Ectodermal cell (in vitro differentiated cells): Measurements from ENCODE around the gene CIROP.

Experiments used
- H3K27ac ChIP-seq: 2 replicates; pipeline ENCODE4 v1.7.0; 2013; ENCODE audit warnings: mild to moderate bottlenecking, low read depth, low read length; ENCODE audit not compliant: insufficient read depth, poor library complexity, severe bottlenecking
- H3K27me3 ChIP-seq: 2 replicates; pipeline ENCODE4 v1.7.0; 2013; ENCODE audit warnings: mild to moderate bottlenecking, low read length; ENCODE audit not compliant: insufficient read depth, control insufficient read depth, poor library complexity, severe bottlenecking
- H3K36me3 ChIP-seq: one replicate; pipeline ENCODE4 v1.7.0; 2013; ENCODE audit warnings: low read length; ENCODE audit not compliant: control insufficient read depth, insufficient read depth
- H3K4me1 ChIP-seq: one replicate; pipeline ENCODE4 v1.7.0; 2013; ENCODE audit warnings: low read length; ENCODE audit not compliant: control insufficient read depth, insufficient read depth
- H3K4me3 ChIP-seq: 2 replicates; pipeline ENCODE4 v1.7.0; 2013; ENCODE audit warnings: low read depth, low read length, control low read depth; ENCODE audit not compliant: insufficient read depth
- H3K9me3 ChIP-seq: 2 replicates; pipeline ENCODE4 v1.7.0; 2013; ENCODE audit warnings: mild to moderate bottlenecking, low read length, moderate library complexity; ENCODE audit not compliant: control insufficient read depth
- WGBS, 2 experiments: methylation state at CpG; one replicate each; pipeline ENCODE4 v1.1.7; 2013; ENCODE audit warnings: missing lambda C conversion rate in 2 of 2; 5-methylcytosine and 5-hydroxymethylcytosine counted together

CIROP gene

DNA sequence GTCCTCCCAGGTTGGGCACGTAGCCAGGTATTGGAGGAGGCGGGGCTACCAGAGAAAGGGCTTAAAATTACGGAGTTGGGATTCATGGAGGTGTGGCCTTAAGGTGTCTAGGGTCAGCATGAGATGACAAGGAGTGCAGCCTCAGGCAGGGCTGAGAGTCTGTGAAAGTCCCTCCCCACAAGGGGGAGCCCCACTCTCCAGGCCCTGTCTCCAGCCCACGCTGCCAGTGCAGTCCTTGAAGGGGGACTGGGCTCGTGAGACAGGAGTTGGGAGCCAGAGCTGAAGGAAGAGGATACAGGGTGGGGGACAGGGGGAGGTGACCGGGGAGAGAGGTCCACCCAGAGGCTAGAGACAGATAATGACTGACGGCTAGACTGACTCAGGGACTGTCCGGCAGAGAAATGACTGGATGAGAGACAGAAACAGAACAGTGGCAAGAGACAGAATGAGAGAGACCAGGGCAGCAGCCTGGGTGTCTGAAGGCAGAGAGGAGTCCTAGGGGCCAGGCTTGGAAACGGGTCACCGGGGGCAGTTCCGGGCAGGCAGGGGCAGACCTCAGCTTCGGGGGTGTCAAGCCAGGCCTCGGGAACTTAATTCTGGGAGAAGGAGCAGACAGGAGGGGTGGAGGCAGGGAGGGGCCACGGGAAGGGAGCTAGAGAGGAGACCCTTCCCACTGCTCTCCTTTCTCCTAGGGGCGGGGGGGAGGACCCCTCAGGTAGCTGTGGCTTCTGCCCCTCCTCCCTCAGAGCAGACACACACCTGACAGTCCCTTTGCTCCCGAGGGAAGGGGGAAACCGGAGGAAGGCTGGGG, 48.4 kb downstream of the CIROP start:
- Histone ChIP-seq H3K27me3 (no peaks in the 10 kb centered on the region), H3K4me1 (peaks cover 4% of the 10 kb centered on the region), H3K9me3 (no peaks in the 10 kb centered on the region), H3K36me3 (peaks cover 24% of the 10 kb centered on the region), H3K27ac (no peak overlapping the region), H3K4me3 (peak overlapping the region; percentile 68)
- WGBS, 2 experiments = 6 to 8% methylated on average over 17 of the region's 17 CpGs

DNA sequence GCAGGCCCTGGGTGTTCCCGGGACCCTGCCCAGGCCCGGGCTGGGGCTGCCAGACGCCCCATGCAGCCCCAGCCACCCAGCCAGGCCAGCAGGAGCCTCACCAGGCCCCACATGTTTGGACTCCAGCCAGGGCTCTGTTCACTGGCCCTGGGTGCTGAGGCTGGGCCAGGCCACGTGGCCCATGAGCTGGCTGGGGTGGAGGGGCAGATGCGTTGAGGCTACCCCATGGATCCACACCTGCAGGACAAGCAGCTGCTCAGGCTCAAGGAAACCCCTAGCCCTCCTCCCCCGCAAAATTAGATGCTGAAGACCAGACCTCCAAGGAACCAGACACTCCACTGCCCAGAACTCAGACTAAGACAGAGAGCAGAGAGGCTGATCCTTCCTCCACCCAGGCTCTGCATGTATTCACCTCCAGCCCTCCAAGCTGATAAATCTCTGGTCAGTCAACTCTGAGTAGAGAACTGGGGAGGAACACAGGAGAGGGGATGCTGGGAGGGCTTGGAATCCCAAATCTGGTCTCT, 49.1 kb downstream of the CIROP start:
- H3K27me3 ChIP-seq = no peaks in the 10 kb centered on the region
- H3K4me1 ChIP-seq = peaks cover 4% of the 10 kb centered on the region
- peaks cover 20% of the 10 kb centered on the region for H3K36me3 ChIP-seq
- H3K4me3 ChIP-seq = no peak overlapping the region
- no peak overlapping the region for H3K27ac ChIP-seq
- 91 to 93% methylated on average over 6 of the region's 6 CpGs for WGBS, 2 experiments
- H3K9me3 ChIP-seq = no peaks in the 10 kb centered on the region

DNA sequence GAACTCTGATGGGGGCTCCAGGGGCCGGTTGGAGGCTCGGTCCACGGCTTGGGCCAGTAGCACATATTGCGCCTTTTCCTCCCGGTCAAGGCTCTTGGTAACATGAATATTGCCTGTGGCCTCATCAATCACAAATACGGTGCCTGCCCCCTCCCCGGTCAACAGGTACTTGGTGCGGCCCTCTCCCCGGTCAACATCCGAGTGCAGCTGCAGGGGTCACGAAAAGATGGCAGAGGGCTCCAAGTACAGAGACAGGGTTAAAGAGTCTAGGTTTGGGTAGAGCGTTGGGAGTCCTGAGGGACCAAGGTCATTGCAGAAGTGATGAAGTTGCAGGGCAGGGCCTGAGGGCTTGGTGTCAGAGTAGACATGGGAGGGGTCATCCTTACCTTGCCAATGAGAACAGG, 49.6 kb downstream of the CIROP start:
- Histone ChIP-seq H3K9me3 (no peaks in the 10 kb centered on the region), H3K36me3 (peaks cover 20% of the 10 kb centered on the region), H3K27me3 (no peaks in the 10 kb centered on the region), H3K4me3 (no peak overlapping the region), H3K27ac (no peak overlapping the region), H3K4me1 (peaks cover 4% of the 10 kb centered on the region)
- 96% methylated on average over 12 of the region's 12 CpGs for WGBS, 2 experiments

DNA sequence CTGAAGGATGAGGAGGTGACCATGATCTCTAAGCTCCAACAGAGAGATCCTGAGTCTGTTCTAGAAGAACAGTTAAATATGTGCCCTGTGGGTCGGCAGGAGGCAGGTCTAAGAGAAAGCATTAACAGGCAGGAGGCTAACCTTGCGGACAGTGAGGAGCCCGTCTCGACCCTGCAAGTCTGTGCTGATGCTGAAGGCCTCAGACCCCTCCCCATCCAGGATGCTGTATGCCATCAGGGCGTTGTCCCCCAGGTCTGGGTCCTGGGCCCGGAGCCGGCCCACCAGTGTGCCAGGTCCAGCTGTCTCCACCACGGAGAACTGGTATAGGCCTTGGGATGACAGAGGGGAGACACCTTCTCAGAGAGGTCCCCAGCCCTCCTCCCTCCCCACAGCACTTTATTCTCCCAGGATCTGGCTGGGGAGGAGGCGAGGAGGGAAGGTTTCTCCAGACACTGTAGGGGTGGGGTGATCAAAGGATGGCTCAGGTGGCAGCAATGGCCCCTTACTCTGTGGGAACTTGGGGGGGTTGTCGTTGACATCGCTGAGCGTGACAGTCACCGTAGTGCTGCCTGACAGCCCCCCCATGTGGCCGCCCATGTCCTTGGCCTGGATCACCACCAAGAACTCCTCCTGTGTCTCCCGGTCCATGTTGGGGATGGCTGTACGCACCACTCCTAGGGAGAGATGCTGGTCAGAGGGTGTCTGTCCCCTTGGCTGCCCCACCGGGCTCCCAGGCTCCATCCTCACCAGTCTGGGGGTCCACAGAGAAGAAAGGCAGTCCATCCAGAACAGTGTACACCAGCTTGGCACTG, 50.6 kb downstream of the CIROP start:
- WGBS, 2 experiments = 83 to 89% methylated on average over 17 of the region's 17 CpGs
- H3K36me3 ChIP-seq = peaks cover 26% of the 10 kb centered on the region

DNA sequence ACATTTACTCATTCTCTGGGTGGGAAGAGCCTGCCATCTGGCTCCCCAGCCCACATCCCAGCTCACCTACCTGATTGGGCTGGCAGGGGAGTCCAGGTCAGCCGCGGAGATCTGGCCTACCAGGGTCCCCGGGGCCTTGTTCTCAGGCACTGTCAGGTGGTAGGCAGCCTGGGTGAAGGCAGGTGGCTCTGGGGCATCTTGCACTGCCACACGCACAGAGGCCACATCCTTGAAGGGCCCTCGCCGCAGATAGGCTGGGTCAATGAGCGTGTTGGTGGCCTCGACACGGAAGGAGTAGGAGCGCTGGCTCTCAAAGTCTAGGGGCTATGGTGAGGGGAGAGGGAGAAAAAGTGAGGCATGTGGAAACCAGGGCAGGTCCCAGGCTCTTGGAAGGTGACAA, 51.4 kb downstream of the CIROP start:
- no peak overlapping the region for H3K27ac ChIP-seq
- peaks cover 24% of the 10 kb centered on the region for H3K36me3 ChIP-seq

More for the DNA sequence above, 50.6 kb downstream of the CIROP start:
- Histone ChIP-seq H3K9me3 (no peaks in the 10 kb centered on the region), H3K4me3 (no peak overlapping the region), H3K27me3 (no peaks in the 10 kb centered on the region), H3K4me1 (peaks cover 4% of the 10 kb centered on the region), H3K27ac (no peak overlapping the region)

DNA sequence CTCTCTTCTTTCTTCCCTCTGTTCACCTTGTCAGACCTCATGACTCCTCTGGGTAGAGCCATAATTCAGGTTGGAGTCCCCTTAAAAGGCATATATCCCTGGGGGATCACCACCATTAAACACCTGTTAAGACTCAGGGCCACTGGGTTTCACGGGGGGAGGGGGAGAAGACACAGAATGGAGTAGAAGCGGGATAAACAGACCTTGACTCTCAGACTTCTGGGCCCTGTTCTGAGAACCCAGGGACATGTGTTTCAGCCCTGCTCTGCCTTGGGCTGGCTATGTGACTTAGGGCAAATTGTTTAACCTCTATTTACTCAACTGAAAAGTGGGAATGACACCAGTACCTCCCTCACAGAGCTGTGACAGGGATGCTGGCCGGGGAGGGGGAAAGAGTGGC, 52.1 kb downstream of the CIROP start:
- 78% methylated on average over 3 of the region's 3 CpGs for WGBS, 2 experiments
- Histone ChIP-seq H3K4me1 (peaks cover 4% of the 10 kb centered on the region), H3K9me3 (no peaks in the 10 kb centered on the region), H3K27me3 (no peaks in the 10 kb centered on the region), H3K4me3 (no peak overlapping the region), H3K36me3 (peaks cover 24% of the 10 kb centered on the region), H3K27ac (no peak overlapping the region)

More for the DNA sequence above, 51.4 kb downstream of the CIROP start:
- Histone ChIP-seq H3K4me1 (peaks cover 4% of the 10 kb centered on the region), H3K9me3 (no peaks in the 10 kb centered on the region), H3K4me3 (no peak overlapping the region), H3K27me3 (no peaks in the 10 kb centered on the region)
- WGBS, 2 experiments = 97% methylated on average over 10 of the region's 10 CpGs

DNA sequence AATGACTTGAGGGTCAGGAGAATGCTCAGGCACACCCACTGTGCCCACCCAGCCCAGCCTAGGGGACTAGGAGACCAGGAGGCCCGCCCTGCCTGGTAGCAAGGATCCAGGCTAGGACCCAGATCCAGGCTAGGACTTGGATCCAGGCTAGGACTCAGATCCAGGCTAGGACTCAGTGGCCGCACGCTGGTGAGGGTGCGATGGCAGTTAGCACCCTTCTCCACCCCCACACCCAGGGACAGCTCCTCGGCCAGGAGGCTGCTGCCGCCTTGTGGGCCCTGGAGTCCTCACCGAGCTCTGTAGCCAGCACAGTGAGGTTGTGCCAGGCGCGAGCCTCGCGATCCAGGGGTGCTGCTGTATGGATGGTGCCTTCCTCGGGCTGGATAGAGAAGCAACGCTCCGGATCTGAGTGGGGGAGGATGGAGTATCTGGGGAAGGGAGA, 52.6 kb downstream of the CIROP start:
- WGBS, 2 experiments = 79 to 80% methylated on average over 14 of the region's 14 CpGs
- Histone ChIP-seq H3K4me3 (no peak overlapping the region), H3K27ac (no peak overlapping the region), H3K9me3 (no peaks in the 10 kb centered on the region), H3K27me3 (no peaks in the 10 kb centered on the region), H3K36me3 (peaks cover 24% of the 10 kb centered on the region), H3K4me1 (peaks cover 4% of the 10 kb centered on the region)

DNA sequence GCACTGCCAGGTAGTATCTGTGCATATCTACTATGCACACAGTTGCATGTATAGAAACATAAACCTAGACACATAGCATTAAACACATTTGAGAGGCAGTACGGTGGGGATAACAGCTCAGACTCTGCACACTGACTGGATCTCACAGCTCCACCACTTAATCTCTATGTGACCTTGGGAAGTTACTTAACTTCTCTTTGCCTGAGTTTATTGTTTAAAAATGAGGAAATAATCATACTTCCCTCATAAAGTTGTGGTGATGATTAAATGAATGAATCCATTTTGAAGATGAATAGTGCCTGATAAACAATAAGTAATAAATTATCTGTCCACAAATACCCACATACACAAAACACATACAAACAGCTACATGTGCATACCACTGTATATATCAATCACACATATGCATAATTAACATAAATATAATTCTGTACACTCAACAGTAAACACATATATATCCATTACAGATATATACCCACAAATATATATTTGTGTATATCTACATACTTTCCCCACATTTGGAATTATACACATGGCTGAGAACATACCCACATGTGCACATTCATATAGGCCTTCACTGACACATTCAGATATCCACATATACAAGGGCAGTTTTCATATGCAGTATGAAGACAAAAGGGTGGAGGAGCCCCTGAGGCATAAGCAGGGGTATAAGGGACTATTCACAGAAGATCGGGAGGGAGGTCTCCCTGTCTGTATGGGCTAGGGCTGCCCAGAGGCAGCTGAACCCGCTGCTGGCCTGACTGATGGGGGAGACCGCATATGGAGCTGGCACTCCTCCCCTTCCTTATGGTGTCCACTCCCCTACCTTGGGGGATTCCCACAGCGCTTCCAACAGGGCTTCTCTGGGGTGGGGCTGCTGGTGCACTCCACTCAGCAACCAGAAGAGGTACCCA, 53.4 kb downstream of the CIROP start:
- Histone ChIP-seq H3K4me3 (no peak overlapping the region), H3K9me3 (no peaks in the 10 kb centered on the region), H3K27me3 (no peaks in the 10 kb centered on the region), H3K4me1 (peaks cover 4% of the 10 kb centered on the region), H3K36me3 (peaks cover 24% of the 10 kb centered on the region), H3K27ac (no peak overlapping the region)
- WGBS, 2 experiments = 94 to 97% methylated on average over 5 of the region's 5 CpGs
